ENCODE results near the gene PRKCA.

PRKCA gene

DNA sequence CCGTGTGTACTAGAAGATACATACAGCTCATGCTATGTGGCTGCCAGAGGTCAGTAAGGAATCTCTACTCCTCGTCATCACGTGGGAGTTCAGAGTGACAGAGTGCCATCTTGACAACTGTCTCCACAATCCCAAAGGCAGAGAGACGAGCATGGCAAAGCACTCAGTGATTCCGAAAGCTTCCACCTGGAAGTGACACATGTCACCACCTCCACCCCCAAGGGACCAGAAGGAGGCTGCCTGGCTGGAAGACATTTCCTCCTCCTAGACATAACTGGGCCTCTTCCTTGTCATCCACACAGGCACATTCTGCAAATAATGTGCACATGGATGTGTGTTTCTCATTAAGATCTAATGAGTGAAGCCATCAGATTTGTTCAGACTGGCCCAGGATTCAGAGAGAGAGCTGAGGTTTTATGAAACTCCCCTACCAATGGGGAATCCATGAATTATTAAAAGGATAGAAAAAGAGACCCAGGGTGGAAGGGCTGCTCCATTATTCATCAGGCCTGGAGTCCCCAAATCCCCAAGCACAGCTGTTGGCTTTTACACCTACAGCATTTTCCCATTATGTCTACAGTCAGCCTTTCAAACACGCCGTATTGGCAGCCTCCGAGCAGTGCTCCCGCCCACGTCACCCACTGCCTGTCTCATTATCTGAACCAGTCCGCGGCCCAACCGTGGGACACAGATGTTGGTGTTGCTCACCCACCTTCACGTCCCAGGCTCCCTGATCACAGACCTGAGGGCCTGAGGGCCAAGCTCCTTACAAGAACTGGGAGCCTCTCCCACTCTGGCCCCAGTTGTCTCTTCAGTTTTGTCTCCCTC is 529.2 kb downstream of the PRKCA start:
- no peak for DNase-seq

DNA sequence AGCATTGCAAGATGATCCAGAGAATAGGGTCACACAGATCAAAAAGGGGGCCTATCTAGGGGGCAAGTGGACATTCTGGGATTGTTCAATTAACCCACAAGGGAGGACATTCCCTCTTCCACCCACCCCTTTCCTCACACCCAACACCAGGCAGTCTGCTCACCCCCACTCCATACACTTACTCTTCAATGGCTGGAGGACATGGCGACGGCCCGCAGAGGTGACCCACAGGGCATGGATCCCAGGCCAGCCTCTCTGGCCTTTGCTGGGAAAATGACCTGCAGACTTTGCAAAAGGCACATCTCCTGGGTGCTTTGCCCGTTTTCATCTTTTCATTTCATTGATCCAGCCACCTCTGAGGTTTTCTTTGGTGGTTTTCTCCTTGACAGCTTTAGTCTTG is 530.8 kb downstream of the PRKCA start:
- DNase-seq: no peak

DNA sequence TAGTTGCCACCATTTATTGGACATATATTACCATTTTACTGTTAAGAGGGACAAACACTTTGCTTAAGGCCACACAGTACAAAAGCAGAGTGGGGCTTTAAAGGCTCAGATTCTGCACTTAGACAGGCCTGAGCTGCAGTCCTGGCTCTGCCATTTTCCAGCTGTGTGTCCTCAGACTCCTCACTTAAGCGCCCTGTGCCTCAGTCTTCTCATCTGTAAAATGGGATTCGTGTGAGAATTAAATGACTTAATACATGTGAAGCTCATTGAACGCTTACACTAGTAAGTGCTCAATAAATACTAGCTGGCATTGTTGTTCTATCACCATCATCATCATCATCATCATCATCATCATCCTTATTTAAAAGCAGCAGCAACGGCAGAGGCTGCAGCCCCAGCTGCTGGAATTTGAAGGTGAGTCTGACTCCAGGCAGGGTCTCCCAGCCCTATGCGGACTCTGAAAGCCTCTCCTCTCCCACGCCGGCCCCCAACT is 532.1 kb downstream of the PRKCA start:
- DNase-seq: no peak

DNA sequence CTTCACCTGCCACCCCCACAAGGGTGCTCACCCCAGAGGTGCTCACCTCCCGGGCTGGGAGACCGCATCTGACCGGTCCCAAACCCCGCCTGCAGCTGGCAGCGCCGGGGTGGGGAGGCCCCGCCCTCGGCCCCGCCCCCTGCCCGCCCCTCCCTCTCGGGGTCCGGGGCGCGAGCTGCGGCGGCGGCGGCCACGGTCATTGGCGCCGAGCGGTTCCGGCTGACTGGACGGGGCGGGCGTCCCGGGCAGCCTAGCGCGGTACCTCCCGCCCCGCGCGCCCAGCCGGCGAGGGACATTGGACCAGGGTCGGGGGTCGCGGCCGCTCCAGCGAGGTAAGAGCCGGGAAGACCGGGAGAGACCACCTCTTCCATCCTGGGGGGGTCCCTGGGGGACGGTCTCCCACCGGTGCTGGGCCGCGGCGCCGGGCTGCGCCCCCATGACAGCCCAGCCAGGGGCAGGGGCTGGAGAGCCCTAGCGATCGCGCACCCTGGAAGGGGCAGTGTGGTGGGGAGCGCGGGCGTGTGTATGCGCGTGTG is 532.6 kb downstream of the PRKCA start, which contains the start of gene CACNG5:
TSS of gene CACNG5 (plus strand) at position 199 of the 536 bp plus-strand sequence. CDS start 42,216 bp downstream, outside the sequence.
- DNase-seq: no peak

DNA sequence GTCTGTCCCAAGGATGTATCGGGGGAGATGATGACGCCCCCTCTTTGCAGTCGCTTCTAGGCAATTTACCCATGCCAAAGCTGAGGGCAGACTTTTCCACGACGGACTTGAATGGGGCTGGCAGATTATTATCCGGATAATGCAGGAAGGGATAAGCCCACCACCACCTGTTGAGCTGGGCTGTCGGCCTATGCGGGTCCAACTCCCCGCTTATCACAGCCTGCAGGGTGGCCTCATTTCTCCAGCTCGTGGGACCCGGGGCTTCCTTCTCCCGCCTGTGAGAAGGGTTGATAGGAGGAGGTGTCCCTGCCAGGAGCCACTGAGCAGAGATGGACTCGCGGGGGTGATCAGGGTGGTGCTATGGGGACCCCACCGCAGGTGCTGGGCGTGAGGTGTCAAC is 533.1 kb downstream of the PRKCA start:
- DNase-seq: no peak

DNA sequence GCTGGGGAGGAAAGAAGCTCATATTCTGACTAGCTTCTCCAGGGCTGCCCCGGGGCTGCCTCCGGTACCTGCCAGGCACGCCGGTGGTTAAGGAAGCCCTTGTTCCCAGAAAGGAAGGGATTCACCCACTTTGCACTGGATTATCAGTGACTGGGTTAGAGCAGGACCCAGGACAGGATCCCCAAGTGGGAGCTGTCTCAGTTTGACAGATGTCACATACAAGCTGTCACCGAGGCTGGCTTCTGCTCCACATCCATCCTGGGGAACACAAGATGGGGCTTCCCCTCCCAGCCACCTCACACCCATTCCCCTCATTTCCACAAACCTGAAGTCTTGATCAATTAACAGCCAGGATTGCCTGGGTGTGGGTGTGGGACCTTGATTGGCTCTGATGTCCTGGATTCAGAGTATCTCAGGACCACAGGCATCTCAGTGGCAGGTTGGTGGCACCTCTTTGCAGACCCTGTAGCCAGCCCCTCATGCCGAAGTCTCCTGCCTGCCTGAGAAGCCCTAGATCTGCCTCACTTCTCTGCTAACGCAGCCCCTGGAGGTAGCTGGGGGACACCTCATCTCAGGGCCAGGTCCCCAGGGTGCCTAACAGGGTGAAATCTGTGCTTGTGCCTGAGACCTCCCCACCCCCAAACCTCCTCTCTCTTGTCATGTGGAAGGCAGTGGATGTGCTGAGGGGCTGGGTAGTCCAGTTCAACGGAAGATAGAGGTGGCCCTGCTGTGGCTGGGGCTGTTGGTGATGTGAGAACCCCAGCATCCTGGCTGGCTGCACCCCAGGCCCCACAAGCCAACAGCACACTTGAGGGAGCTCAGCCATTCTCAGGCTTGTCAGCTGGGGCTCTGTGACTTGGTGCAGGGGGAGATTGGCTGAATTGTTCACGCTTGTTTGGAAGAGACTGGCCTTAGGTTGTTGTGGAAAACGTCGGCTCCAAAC is 533.9 kb downstream of the PRKCA start:
- no peak for DNase-seq

DNA sequence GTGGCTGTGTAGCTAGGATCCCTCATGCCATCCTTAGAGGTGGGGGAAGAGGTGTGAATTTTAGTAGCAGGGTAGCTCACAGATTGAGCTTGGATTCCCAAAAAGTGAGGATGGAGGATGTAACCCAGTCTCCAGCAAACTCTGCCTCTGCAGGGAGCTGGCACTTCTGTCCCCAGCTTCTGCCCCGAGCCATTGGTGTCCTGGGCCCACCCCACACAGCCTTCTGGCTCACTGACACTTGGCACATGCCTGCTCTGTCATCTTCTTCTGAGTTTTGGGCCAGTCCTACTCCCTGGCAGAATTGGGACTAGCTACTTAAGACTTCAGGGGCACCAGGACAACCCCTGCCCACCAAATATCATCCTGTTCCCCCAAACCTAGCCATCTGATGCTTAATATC is 534.8 kb downstream of the PRKCA start:
- DNase-seq: no peak

DNA sequence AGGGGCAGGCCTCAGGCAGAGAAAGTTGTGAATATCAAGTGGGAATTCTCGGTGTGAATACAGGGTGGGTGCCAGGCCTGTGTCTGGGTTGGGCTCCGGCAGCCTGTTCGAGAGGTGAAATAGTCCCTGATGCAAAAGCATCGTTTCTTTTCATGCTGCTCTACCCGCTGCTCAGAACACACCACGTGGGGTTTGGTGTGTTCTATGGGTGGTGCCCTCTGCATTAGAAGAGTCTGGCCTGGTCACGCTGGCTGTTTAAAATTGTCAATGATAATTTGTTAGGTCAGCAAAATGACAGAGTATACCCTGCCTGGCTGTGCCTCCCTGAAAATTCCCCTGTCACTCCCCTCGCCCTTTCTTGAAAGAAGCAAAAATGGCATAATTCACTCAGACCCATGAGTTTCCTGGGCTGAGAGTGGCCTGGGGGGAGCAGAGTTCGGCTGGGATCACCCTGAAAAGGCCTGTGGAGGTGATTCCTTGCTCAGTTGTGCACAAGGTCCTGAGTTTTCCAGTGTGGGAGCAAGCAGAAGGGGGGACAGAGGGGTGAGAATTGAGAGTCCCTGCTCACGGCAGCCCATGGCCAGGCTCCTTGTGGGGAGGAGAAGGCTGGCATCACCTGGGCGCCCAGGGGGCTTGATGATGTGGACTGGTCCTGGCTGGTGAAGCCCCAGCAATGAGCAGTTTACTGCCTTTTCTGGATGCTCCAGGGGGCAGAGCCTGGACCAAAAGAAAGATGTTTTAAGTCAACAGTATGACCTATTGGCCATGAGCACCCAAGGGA is 535.7 kb downstream of the PRKCA start:
- no peak for DNase-seq

DNA sequence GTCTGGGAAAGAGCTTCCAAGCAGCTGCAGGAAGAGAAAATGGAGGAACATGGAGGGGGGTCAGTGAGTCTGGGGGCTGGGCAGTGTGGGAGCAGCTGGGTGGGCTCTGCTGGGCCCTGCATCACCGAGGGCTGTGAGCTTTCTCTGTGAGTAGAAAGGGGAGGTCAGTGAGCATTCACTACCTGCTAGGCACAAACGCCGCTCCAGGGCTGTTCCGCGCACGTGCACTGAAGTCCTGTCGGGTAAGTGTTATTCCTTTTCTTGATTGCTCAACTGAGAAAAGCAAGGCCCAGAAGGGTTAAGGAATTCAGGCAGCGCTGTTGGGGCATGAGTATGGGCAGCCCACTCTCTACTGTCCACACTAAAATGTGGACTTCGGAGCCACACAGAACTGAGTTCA is 537.2 kb downstream of the PRKCA start:
- no peak for DNase-seq

DNA sequence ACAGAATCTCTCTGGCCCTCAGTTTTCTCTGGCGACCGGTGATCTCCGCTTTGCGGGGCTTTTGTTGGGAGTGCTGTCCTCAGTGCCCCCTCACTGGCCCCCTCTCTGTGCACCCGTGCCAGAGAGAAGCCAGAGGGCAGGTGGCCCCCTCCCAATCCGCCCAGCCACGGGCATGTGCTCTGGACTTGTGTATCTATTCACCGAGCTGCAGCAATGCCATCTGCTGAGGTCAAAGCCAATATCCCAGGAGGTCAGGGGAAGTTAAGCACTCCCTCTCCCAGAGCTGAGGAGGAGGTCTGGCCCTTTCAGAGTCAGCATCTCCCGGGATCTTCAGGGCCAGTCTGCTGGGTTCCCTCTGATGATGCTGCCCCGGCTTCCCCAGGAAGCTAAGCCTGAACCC is 537.6 kb downstream of the PRKCA start:
- no peak for DNase-seq

DNA sequence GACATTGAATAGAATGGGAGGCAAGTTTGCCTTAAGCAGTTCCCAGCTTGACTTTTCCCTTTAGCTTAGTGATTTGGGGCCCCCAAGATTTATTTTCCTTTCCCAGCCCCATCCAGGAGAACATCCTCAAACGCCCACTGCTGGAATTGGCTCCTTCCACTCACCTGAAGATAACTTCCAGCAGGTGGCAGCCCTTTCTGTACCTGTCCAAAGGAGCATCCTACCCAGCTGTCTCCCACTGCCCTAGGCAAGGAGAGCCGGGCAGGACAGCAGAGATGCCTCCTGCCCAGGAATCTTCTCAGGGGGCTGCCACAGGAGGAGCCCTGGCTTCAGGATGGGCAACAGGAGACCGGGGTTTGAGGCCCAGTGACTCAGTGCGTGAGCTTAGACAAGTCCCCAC is 538.9 kb downstream of the PRKCA start:
- no peak for DNase-seq

DNA sequence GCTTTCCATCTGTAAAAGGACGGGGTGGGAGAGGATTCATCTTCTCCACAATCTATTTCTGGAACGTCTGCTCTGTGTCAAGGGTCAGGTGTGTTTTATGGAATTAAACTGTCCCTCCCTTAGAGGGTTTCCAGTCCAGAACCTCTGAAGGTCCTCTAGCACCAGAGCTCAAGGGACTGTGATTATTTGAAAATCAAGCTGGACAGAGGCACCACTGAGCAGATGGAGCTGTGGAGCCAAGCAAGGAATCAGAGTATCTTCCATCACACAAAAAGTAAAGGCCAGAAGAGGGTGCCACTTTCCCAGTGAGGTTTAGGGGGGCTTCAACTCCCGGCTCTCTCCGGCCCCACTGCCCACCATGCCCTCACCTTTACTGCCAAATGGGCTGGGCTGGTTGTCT is 539.3 kb downstream of the PRKCA start:
- no peak for DNase-seq

DNA sequence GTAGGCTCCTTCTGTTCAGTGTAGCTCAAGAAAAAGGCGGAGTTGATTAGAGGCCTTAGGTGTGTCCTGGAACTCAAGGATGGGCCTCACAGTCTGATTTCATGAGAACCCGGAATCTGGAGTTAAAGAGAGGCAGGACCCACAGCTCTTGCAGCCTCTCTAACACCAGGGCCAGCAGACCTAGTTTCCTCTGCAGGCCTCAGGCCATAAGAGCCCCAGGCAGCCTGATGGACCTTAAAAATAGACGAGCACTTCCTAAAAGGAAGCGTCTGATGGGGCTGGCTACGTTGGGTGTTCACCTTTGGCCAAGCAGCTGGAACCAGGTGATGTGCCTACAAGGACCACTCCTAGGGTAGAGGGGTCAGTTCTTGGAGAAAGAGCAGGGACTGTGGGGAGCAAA is 540.1 kb downstream of the PRKCA start:
- no peak for DNase-seq

DNA sequence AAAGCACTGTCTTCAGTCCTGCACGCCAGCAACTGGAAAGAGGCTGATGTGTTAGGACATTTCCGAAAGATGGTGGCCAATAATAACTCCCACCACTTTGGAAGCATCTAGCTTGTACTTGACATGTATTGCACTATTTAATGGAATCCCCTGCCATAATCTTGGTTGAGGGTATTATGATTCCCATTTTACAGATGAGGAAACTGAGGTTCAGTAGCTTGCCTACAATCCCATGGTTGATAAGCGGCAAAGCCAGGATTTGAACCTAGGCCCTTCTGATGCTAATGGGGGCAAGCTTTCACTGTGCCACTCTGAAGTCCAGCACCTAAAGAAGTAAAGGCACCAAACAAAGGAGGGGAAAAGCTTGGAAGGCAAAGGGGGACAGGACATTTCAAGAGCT is 540.5 kb downstream of the PRKCA start:
- no peak for DNase-seq

DNA sequence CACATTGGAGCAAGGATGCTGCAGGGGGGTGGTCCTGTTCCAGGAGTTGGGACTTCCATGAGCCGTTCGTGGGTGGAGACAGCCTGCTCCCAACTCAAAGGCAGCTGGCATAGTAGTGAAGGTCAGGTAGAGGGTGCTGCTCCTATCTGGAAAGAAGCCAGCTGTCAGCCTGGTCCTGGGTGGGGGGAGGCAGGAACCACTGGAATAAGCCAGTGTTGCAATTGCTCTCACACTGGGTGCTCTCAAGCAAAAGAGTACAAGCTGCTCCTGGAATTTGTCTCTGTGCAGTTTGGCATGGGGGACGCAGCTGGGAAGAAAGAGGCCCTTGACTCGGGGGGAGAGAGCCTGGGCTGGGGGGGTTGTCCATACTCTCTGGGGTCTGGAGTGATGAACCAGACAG is 541.2 kb downstream of the PRKCA start:
- DNase-seq: no peak

DNA sequence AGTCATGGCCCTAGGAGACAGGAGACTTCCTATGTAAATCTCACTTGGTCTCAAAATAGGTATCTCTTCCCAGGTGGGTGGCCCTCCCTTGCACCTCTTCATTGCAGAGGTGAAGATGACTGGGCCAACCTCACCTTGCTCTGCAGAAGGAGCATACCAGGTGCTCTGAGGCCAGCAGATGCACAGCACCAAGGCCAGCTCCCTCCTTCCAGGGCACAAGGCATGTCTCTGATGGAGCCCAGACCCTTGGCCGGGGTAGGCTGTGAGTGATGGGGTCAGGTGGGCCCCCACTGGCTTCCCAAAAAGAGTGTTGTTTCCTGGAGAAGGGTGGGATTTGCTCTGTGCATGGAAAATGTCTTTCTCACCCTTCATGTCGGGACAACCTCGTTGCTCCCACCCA is 545.3 kb downstream of the PRKCA start:
- DNase-seq: no peak

DNA sequence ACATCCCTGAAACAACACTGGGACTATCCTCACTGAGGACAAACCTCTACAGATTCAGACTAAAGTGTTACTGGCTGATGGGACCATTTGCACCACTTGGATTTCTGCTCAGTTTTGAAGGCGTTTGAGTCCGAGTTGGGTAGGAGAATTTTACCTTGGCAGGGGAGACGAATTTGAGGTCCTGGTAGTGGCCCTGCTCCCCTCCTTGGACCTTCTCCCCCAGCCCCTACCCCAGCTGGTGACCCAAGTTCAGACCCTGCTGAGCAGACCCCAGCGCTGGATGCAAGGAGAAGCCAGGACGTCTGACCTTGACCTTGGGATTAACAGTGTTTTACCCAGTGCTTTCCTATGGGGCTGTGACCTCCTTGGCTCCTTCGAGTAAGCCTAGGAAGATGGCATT is 546.1 kb downstream of the PRKCA start:
- no peak for DNase-seq

DNA sequence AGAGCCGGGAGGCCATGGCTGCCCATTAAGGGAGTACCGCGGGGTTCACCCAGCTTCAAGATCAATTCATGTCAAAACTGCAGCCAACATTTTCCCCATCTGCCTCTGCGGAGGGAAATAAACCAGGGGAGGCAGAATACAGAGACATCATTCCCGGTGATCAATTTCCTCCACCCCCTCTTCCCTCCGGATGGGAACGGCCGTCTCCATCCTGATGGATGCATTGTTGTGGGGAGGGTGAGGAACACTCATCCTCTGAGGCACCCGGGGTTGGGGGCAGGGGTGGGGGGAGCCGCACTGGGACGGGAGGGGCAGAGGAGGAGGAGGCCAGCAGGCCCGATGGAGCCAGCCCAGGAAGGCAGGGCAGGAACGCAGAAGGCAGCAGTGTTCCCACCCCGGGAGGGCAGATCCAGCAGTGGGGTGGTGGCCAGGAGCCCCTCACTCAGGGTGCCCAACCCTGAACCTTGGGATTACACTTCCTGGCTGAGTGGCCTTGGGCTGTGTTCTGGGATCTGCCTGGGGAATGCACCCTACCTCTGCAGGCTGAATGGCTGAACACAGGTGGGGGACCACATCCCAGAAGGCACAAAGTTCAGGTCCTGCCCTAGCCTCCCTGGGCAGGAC is 546.7 kb downstream of the PRKCA start:
- DNase-seq: no peak

DNA sequence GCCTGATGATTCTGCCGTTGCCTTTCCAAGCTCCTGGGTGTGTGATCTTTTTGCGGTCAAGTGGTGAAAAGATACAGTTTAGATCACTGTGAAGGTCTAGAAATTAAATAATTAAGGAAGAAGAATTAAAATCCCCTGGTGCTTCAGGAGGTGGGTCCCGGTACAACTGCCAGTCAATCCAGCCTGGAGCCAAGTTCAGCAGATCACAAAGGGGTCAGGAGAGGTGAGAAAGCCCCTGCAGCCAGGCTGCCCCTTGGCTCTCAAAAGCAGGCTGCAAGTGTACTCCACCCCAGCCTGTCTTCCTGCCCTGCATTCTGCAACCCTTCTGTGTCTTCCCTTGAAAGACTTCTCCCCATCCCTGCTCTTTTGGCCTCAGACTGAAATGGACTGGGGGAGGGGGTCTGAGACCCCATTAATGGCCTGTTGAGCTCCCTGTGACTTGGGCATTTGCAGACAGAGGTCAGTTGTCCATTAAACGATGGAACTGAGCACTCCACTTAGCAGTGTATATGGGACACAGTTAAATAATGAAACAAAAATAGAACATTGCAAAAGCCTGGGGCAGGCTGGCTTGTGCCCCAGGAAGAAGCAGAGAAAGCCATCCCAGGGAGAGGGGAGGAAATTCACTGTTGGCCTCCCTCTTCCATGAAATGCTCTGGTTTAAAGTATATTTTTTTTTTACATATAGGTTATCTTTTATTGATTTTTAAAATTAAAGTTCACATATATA is 547.6 kb downstream of the PRKCA start:
- DNase-seq: no peak

DNA sequence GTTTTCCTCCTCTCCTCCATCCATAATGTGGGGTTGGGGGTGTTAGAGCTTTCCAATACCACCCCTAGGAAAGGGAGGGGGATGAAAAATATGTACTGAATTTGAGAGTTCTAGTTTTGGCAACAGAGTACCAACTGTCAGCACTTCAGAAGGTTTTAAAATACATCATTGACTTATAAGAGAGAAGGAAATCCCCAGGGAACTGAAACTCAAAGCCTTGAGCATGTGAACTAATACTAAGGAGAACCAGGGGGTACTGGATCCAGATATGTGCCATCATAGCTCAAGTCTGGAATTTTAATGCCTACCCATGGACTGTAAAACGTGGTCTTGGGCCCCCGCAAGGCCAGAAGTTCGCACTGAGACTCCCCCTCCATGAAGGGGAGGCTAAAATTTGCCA is 548.3 kb downstream of the PRKCA start:
- DNase-seq: no peak

DNA sequence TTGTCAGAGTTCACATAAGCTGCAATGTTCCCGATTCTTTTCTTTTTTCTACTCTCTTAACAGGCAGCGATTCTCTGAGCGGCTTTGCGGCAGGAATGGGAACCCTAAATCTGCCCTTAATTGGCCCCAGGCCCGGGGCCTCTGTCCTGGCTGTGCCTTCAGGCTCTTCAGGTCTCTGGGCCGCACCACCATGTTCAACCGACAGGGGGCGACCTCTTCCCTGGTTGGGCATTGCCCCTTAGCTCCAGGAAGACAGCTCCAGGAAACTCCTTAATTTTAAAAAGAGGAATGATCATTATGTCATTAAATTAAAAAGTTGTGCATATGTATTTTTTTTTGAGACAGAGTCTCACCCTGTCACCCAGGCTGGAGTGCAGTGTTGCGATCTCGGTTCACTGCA is 552.8 kb downstream of the PRKCA start:
- no peak for DNase-seq
